ENCODE measurements around the gene PTPRCAP. TPM values are rescaled to one million over a fixed set of nuclear protein-coding genes. Genes with fewer than 3 reads are reported as not detected.
A peak's percentile ranks its signal among the peaks of the same experiment; 100 is the strongest.

The PTPRCAP gene
- total and polyA plus RNA-seq, 9 of the 15 experiments (the other 6 are each of a cell fraction or from before 2014, with no cell fraction given), result 0.22 to 2.0 (median 1.1) TPM; not detected in 4

GRCh38 chr11:67420646-67421429 is 16.6 kb downstream of the PTPRCAP start (continued):
- TF ChIP-seq ZNF318 (IDR thresholded peaks at IDR 0.05; ENCODE audit: borderline replicate concordance in 1 of 2, low read depth in 1 of 2) (no peak), NELFE (IDR thresholded peaks at IDR 0.05; ENCODE audit: insufficient read depth, insufficient read length) (no peak), SREBF1 (IDR thresholded peaks at IDR 0.05; ENCODE audit: borderline replicate concordance, low read depth, low read length) (no peak), XRCC4 (IDR thresholded peaks at IDR 0.05; ENCODE audit: extremely low read depth, insufficient read depth, insufficient read length) (no peak), STAT5B (CRISPR knock-in tag; IDR thresholded peaks at IDR 0.05) (no peak), ZNF398 (CRISPR knock-in tag; IDR thresholded peaks at IDR 0.05) (no peak), MIER1 (IDR thresholded peaks at IDR 0.05; ENCODE audit: low read depth) (no peak), NUFIP1 (IDR thresholded peaks at IDR 0.05; ENCODE audit: partially characterized antibody) (no peak), CBFA2T2 (conservative IDR thresholded peaks at IDR 0.05) (no peak), ZNF408 (CRISPR knock-in tag; IDR thresholded peaks at IDR 0.05; ENCODE audit: low read depth) (no peak), ZNF778 (CRISPR knock-in tag; IDR thresholded peaks at IDR 0.05) (no peak), MEF2D (tag; conservative IDR thresholded peaks at IDR 0.05; ENCODE audit: low read depth) (no peak), SIN3B (IDR thresholded peaks at IDR 0.05; ENCODE audit: low read depth) (peak; percentile 55; the same call in 1 of the 2 replicates), MBD2 (IDR thresholded peaks at IDR 0.05; ENCODE audit: borderline replicate concordance, low read depth) (no peak), FOXA3 (CRISPR knock-in tag; conservative IDR thresholded peaks at IDR 0.05 in 1 of 2, IDR thresholded peaks at IDR 0.05 in 1 of 2) (no peak)
- TF ChIP-seq, protein P1, sequence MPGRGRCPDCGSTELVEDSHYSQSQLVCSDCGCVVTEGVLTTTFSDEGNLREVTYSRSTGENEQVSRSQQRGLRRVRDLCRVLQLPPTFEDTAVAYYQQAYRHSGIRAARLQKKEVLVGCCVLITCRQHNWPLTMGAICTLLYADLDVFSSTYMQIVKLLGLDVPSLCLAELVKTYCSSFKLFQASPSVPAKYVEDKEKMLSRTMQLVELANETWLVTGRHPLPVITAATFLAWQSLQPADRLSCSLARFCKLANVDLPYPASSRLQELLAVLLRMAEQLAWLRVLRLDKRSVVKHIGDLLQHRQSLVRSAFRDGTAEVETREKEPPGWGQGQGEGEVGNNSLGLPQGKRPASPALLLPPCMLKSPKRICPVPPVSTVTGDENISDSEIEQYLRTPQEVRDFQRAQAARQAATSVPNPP (IDR thresholded peaks at IDR 0.05; ENCODE audit: borderline replicate concordance, insufficient read depth, insufficient read length), result no peak
